Measurements from ENCODE around the gene CCL11.

Gene CCL11

GRCh38 chr17:34283571-34283970, 2.0 kb upstream of the CCL11 start:
- no peak overlapping the region for H3K4me3 ChIP-seq (ENCODE audit: low read length in 2 of 2)
- no peaks in the 10 kb centered on the region for H3K4me1 ChIP-seq (ENCODE audit: control insufficient read depth in 2 of 2, insufficient read depth in 2 of 2, low read length in 2 of 2)
- H3K36me3 ChIP-seq (ENCODE audit: control insufficient read depth in 2 of 2, insufficient read depth in 2 of 2, low read length in 2 of 2), result no peaks in the 10 kb centered on the region
- no peaks in the 10 kb centered on the region for H3K27me3 ChIP-seq (ENCODE audit: control insufficient read depth in 2 of 2, insufficient read depth in 2 of 2, low read length in 2 of 2)
- no peaks in the 10 kb centered on the region for H3K9me3 ChIP-seq (ENCODE audit: control insufficient read depth in 2 of 2, low read length in 2 of 2)
- H3K9ac ChIP-seq (ENCODE audit: low read depth in 1 of 2, low read length in 2 of 2), result no peak overlapping the region
- no peak overlapping the region for H3K27ac ChIP-seq (ENCODE audit: low read depth in 2 of 2, low read length in 2 of 2)

DNA sequence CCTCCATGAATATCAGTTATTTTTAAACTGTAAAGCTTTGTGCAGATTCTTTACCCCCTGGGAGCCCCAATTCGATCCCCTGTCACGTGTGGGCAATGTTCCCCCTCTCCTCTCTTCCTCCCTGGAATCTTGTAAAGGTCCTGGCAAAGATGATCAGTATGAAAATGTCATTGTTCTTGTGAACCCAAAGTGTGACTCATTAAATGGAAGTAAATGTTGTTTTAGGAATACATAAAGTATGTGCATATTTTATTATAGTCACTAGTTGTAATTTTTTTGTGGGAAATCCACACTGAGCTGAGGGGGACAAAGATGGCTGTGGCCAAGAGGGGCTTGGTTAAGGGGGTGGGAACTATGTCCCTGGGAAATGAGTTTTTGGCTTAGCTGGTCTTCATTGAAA, 2.3 kb downstream of the CCL11 start:
- Histone ChIP-seq H3K9ac (ENCODE audit: low read depth in 1 of 2, low read length in 2 of 2) (no peak overlapping the region), H3K27ac (ENCODE audit: low read depth in 2 of 2, low read length in 2 of 2) (no peak overlapping the region), H3K4me3 (ENCODE audit: low read length in 2 of 2) (no peak overlapping the region), H3K36me3 (ENCODE audit: control insufficient read depth in 2 of 2, insufficient read depth in 2 of 2, low read length in 2 of 2) (no peaks in the 10 kb centered on the region), H3K27me3 (ENCODE audit: control insufficient read depth in 2 of 2, insufficient read depth in 2 of 2, low read length in 2 of 2) (no peaks in the 10 kb centered on the region), H3K4me1 (ENCODE audit: control insufficient read depth in 2 of 2, insufficient read depth in 2 of 2, low read length in 2 of 2) (no peaks in the 10 kb centered on the region), H3K9me3 (ENCODE audit: control insufficient read depth in 2 of 2, low read length in 2 of 2) (peaks cover 0 to 2% of the 10 kb centered on the region in 2 donors)

DNA sequence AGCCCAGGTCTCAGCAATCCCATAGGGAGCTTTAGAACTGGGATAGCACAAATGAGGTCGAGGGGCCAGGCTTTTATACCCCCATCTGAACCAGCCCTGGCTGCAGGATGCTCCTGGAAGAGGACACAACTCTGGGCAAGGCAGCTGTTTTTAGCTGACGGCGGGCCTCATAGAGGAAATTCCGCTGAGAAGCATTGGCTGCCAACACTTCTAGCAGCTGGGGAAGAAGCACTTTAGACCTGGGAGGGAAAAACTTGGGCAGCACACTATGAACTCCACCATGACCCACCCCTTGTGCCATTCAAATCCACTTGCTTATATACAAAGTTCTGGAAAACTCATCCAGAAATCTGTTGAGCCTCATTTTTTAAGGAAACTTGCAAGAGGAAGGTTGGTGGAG, 5.0 kb downstream of the CCL11 start:
- no peak overlapping the region for H3K9ac ChIP-seq (ENCODE audit: low read depth in 1 of 2, low read length in 2 of 2)
- H3K27ac ChIP-seq (ENCODE audit: low read depth in 2 of 2, low read length in 2 of 2), result no peak overlapping the region

DNA sequence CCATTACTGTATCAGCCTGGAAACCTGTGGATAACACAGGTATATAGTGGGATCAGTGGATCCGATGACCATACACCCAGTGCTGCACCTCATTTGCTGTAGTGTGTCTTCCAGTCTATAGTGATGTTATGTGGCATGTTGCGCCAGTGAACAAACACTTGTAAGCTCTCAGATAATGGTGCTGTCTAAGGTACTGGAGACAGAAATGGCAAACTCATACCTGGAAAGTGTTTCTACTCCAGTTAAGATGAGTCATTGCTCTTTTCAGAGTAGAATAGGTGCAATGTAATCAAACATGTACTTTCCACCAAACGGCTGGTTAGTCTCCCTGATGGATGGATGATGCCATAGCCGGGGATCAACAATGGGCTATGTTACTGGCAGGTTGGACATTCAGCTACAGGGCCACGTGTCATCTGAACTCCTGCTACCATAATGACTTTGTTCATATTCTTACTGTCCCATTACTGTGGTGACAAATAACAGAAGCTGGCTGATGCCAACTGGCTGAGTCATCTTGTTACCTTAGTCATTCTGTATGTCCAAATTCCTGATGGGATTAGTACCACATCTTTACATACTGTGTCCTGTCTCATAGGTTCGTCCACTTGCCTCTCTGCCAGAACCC, 6.3 kb downstream of the CCL11 start:
- H3K9me3 ChIP-seq (ENCODE audit: control insufficient read depth in 2 of 2, low read length in 2 of 2), result peaks cover 0 to 2% of the 10 kb centered on the region in 2 donors
- H3K36me3 ChIP-seq (ENCODE audit: control insufficient read depth in 2 of 2, insufficient read depth in 2 of 2, low read length in 2 of 2), result no peaks in the 10 kb centered on the region
- no peaks in the 10 kb centered on the region for H3K4me1 ChIP-seq (ENCODE audit: control insufficient read depth in 2 of 2, insufficient read depth in 2 of 2, low read length in 2 of 2)
- no peak overlapping the region for H3K4me3 ChIP-seq (ENCODE audit: low read length in 2 of 2)
- H3K9ac ChIP-seq (ENCODE audit: low read depth in 1 of 2, low read length in 2 of 2), result no peak overlapping the region
- H3K27me3 ChIP-seq (ENCODE audit: control insufficient read depth in 2 of 2, insufficient read depth in 2 of 2, low read length in 2 of 2), result no peaks in the 10 kb centered on the region
- H3K27ac ChIP-seq (ENCODE audit: low read depth in 2 of 2, low read length in 2 of 2), result no peak overlapping the region

More for the DNA sequence above, 5.0 kb downstream of the CCL11 start:
- H3K36me3 ChIP-seq (ENCODE audit: control insufficient read depth in 2 of 2, insufficient read depth in 2 of 2, low read length in 2 of 2), result no peaks in the 10 kb centered on the region
- H3K4me1 ChIP-seq (ENCODE audit: control insufficient read depth in 2 of 2, insufficient read depth in 2 of 2, low read length in 2 of 2), result no peaks in the 10 kb centered on the region
- peaks cover 0 to 2% of the 10 kb centered on the region in 2 donors for H3K9me3 ChIP-seq (ENCODE audit: control insufficient read depth in 2 of 2, low read length in 2 of 2)
- H3K27me3 ChIP-seq (ENCODE audit: control insufficient read depth in 2 of 2, insufficient read depth in 2 of 2, low read length in 2 of 2), result no peaks in the 10 kb centered on the region
- no peak overlapping the region for H3K4me3 ChIP-seq (ENCODE audit: low read length in 2 of 2)

- peaks cover 3% of the 10 kb centered on the region in 2 donors for H3K27me3 ChIP-seq (ENCODE audit: control insufficient read depth in 2 of 2, insufficient read depth in 2 of 2, low read length in 2 of 2)
- H3K27ac ChIP-seq (ENCODE audit: low read depth in 2 of 2, low read length in 2 of 2), result no peak overlapping the region
- H3K4me1 ChIP-seq (ENCODE audit: control insufficient read depth in 2 of 2, insufficient read depth in 2 of 2, low read length in 2 of 2), result peaks cover 0 to 4% of the 10 kb centered on the region in 2 donors
- H3K9me3 ChIP-seq (ENCODE audit: control insufficient read depth in 2 of 2, low read length in 2 of 2), result no peaks in the 10 kb centered on the region
- H3K4me3 ChIP-seq (ENCODE audit: low read length in 2 of 2), result no peak overlapping the region
- H3K36me3 ChIP-seq (ENCODE audit: control insufficient read depth in 2 of 2, insufficient read depth in 2 of 2, low read length in 2 of 2), result no peaks in the 10 kb centered on the region
- H3K9ac ChIP-seq (ENCODE audit: low read depth in 1 of 2, low read length in 2 of 2), result no peak overlapping the region
Measured at GRCh38 chr17:34299027-34299426, 13.5 kb downstream of the CCL11 start.

DNA sequence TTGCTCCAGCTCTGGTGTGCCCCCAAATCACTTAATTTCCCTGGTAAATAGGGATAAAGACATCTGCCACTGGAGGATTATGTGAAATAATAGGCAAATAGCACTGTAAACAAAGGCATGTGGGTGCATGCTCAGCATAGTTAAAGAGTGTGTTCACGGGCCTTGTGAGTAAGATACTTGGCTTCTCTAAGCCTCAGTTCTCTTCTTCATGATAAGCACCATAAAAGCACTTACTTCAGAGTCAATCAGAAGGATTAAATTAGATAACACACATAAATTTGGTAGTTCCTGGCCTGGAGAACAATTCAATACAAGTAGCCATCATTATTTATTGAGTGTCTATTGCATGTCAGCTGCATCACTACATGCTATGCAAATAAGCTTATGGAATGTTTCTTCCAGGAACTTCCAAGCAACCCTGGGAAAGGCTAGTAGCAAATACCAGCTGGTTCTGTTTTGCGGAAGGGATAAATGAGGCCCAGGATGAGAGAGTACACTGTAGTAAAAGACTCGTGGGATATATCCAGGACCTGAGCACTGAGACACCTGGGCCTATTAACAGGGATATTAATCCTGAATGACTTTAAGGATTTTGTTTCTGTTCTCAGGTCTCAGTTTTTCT, 14.5 kb downstream of the CCL11 start:
- peaks cover 3% of the 10 kb centered on the region in 2 donors for H3K27me3 ChIP-seq (ENCODE audit: control insufficient read depth in 2 of 2, insufficient read depth in 2 of 2, low read length in 2 of 2)
- H3K9me3 ChIP-seq (ENCODE audit: control insufficient read depth in 2 of 2, low read length in 2 of 2), result no peaks in the 10 kb centered on the region
- no peak overlapping the region for H3K4me3 ChIP-seq (ENCODE audit: low read length in 2 of 2)
- H3K27ac ChIP-seq (ENCODE audit: low read depth in 2 of 2, low read length in 2 of 2), result no peak overlapping the region
- peaks cover 0 to 4% of the 10 kb centered on the region in 2 donors for H3K4me1 ChIP-seq (ENCODE audit: control insufficient read depth in 2 of 2, insufficient read depth in 2 of 2, low read length in 2 of 2)
- H3K9ac ChIP-seq (ENCODE audit: low read depth in 1 of 2, low read length in 2 of 2), result no peak overlapping the region
- H3K36me3 ChIP-seq (ENCODE audit: control insufficient read depth in 2 of 2, insufficient read depth in 2 of 2, low read length in 2 of 2), result no peaks in the 10 kb centered on the region

DNA sequence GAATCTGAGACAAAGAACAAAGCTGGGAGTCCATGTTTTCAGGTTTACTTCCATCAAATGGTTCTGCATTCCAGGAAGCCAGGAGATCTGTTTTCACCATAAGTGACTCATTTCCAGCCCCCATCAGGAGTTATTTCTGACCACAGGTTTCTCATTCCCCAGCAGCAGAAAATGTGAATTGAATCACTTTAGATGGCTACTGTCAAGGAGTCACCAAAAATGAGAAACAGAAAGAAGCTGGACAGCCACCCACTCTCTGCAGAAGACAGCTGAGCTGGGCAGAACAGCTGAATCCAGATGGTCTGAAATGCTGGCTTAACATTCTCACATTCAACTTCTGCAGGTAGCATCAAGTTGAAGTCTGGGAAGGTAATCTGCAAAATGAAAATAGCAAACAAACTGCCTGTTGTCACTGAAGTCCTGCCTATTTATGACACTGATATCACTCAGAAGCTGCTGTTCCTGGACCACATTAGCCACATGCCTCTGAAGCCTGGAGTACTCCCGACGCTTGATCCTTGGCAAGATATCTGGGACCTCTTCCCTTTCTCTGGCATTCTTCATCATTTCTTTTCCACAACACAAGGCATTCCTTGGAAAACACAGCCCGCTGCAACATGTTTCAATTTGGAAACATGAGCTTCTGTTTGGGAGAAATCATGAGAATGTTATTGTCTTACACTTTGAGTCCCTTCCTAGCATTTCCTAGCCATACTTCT, 15.3 kb downstream of the CCL11 start:
- H3K4me1 ChIP-seq (ENCODE audit: control insufficient read depth in 2 of 2, insufficient read depth in 2 of 2, low read length in 2 of 2), result peaks cover 0 to 4% of the 10 kb centered on the region in 2 donors
- H3K4me3 ChIP-seq (ENCODE audit: low read length in 2 of 2), result no peak overlapping the region
- no peak overlapping the region for H3K9ac ChIP-seq (ENCODE audit: low read depth in 1 of 2, low read length in 2 of 2)
- H3K27ac ChIP-seq (ENCODE audit: low read depth in 2 of 2, low read length in 2 of 2), result no peak overlapping the region
- H3K9me3 ChIP-seq (ENCODE audit: control insufficient read depth in 2 of 2, low read length in 2 of 2), result no peaks in the 10 kb centered on the region
- H3K27me3 ChIP-seq (ENCODE audit: control insufficient read depth in 2 of 2, insufficient read depth in 2 of 2, low read length in 2 of 2), result peaks cover 3% of the 10 kb centered on the region in 2 donors
- no peaks in the 10 kb centered on the region for H3K36me3 ChIP-seq (ENCODE audit: control insufficient read depth in 2 of 2, insufficient read depth in 2 of 2, low read length in 2 of 2)

GRCh38 chr17:34301986-34302385, 16.4 kb downstream of the CCL11 start:
- peaks cover 3% of the 10 kb centered on the region in 2 donors for H3K27me3 ChIP-seq (ENCODE audit: control insufficient read depth in 2 of 2, insufficient read depth in 2 of 2, low read length in 2 of 2)
- no peak overlapping the region for H3K27ac ChIP-seq (ENCODE audit: low read depth in 2 of 2, low read length in 2 of 2)
- no peak overlapping the region for H3K9ac ChIP-seq (ENCODE audit: low read depth in 1 of 2, low read length in 2 of 2)
- peaks cover 0 to 4% of the 10 kb centered on the region in 2 donors for H3K4me1 ChIP-seq (ENCODE audit: control insufficient read depth in 2 of 2, insufficient read depth in 2 of 2, low read length in 2 of 2)
- no peak overlapping the region for H3K4me3 ChIP-seq (ENCODE audit: low read length in 2 of 2)
- no peaks in the 10 kb centered on the region for H3K9me3 ChIP-seq (ENCODE audit: control insufficient read depth in 2 of 2, low read length in 2 of 2)
- H3K36me3 ChIP-seq (ENCODE audit: control insufficient read depth in 2 of 2, insufficient read depth in 2 of 2, low read length in 2 of 2), result no peaks in the 10 kb centered on the region

GRCh38 chr17:34302636-34303035, 17.1 kb downstream of the CCL11 start:
- Histone ChIP-seq H3K27me3 (ENCODE audit: control insufficient read depth in 2 of 2, insufficient read depth in 2 of 2, low read length in 2 of 2) (peaks cover 3% of the 10 kb centered on the region in 2 donors), H3K36me3 (ENCODE audit: control insufficient read depth in 2 of 2, insufficient read depth in 2 of 2, low read length in 2 of 2) (no peaks in the 10 kb centered on the region), H3K9me3 (ENCODE audit: control insufficient read depth in 2 of 2, low read length in 2 of 2) (no peaks in the 10 kb centered on the region), H3K4me1 (ENCODE audit: control insufficient read depth in 2 of 2, insufficient read depth in 2 of 2, low read length in 2 of 2) (peaks cover 0 to 4% of the 10 kb centered on the region in 2 donors), H3K4me3 (ENCODE audit: low read length in 2 of 2) (no peak overlapping the region), H3K9ac (ENCODE audit: low read depth in 1 of 2, low read length in 2 of 2) (no peak overlapping the region), H3K27ac (ENCODE audit: low read depth in 2 of 2, low read length in 2 of 2) (no peak overlapping the region)

DNA sequence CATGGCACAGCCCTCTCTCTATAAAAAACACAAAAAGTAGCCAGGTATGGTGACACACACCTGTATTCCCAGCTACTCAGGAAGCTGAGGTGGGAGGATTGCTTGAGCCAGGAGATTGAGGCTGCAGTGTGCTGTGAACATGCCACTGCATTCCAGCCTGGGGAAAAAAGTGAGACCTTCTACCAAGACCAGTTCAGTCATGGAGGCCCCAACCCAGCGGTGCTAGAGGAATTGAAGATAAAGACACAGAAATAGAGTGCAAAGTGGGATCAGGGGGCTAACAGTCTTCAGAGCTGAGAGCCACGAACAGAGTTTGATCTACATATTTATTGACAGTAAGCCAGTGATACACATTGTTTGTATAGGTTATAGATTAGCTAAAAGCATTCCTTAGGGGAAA, 18.1 kb downstream of the CCL11 start:
- no peak overlapping the region for H3K9ac ChIP-seq (ENCODE audit: low read depth in 1 of 2, low read length in 2 of 2)
- H3K27ac ChIP-seq (ENCODE audit: low read depth in 2 of 2, low read length in 2 of 2), result no peak overlapping the region
- H3K27me3 ChIP-seq (ENCODE audit: control insufficient read depth in 2 of 2, insufficient read depth in 2 of 2, low read length in 2 of 2), result peaks cover 1 to 3% of the 10 kb centered on the region in 2 donors
- no peak overlapping the region for H3K4me3 ChIP-seq (ENCODE audit: low read length in 2 of 2)
- H3K9me3 ChIP-seq (ENCODE audit: control insufficient read depth in 2 of 2, low read length in 2 of 2), result no peaks in the 10 kb centered on the region
- H3K36me3 ChIP-seq (ENCODE audit: control insufficient read depth in 2 of 2, insufficient read depth in 2 of 2, low read length in 2 of 2), result no peaks in the 10 kb centered on the region
- peaks cover 0 to 4% of the 10 kb centered on the region in 2 donors for H3K4me1 ChIP-seq (ENCODE audit: control insufficient read depth in 2 of 2, insufficient read depth in 2 of 2, low read length in 2 of 2)

All from mucosa of rectum (tissue), 2 donors.